Measurements from ENCODE around the gene HDLBP. TPM values are rescaled to one million over a fixed set of nuclear protein-coding genes. Genes with fewer than 3 reads are reported as not detected.
A peak's percentile ranks its signal among the peaks of the same experiment; 100 is the strongest.

HDLBP gene
- total and polyA plus RNA-seq, 10 donors, result 46.1 to 333 (median 244) TPM

- TF ChIP-seq, protein P1, sequence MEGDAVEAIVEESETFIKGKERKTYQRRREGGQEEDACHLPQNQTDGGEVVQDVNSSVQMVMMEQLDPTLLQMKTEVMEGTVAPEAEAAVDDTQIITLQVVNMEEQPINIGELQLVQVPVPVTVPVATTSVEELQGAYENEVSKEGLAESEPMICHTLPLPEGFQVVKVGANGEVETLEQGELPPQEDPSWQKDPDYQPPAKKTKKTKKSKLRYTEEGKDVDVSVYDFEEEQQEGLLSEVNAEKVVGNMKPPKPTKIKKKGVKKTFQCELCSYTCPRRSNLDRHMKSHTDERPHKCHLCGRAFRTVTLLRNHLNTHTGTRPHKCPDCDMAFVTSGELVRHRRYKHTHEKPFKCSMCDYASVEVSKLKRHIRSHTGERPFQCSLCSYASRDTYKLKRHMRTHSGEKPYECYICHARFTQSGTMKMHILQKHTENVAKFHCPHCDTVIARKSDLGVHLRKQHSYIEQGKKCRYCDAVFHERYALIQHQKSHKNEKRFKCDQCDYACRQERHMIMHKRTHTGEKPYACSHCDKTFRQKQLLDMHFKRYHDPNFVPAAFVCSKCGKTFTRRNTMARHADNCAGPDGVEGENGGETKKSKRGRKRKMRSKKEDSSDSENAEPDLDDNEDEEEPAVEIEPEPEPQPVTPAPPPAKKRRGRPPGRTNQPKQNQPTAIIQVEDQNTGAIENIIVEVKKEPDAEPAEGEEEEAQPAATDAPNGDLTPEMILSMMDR (IDR thresholded peaks at IDR 0.05 in 8 of 11, conservative IDR thresholded peaks at IDR 0.05 in 3 of 11), result no peak
- TF ChIP-seq POLR2AphosphoS5 (IDR thresholded peaks at IDR 0.05) (no peak), POLR2A (IDR thresholded peaks at IDR 0.05) (no peak)
- H3K27ac ChIP-seq, result no peak overlapping the region
- peaks cover 3 to 82% (median 70%) of the 10 kb centered on the region in 6 donors for H3K36me3 ChIP-seq
- H3K4me3 ChIP-seq, result no peak overlapping the region
- DNase-seq, result peak; percentile 65
- intact Hi-C loops (cut with DNase I; ENCODE audit: low total_unique reads), result no loop called here
- no peaks in the 10 kb centered on the region for H3K27me3 ChIP-seq (replicated peaks in 1 of 7)
- 90 to 97% (median 94%) methylated on average over 11 to 26 of the region's 26 CpGs for WGBS, 5 donors
- H3K9me3 ChIP-seq, result no peaks in the 10 kb centered on the region
- peaks cover 0 to 41% (median 26%) of the 10 kb centered on the region in 6 donors for H3K4me1 ChIP-seq
Observed at GRCh38 chr2:241228081-241228859, 87.2 kb downstream of the HDLBP start.

- DNase-seq, result no peak
- intact Hi-C loops (cut with DNase I; ENCODE audit: low total_unique reads), result no loop called here
Observed at GRCh38 chr2:241227594-241227993, 87.9 kb downstream of the HDLBP start.

GRCh38 chr2:241226723-241227572 is 88.5 kb downstream of the HDLBP start:
- intact Hi-C loops (cut with DNase I; ENCODE audit: low total_unique reads), result no loop called here
- Histone ChIP-seq H3K9me3 (no peaks in the 10 kb centered on the region), H3K27ac (no peak overlapping the region), H3K4me3 (no peak overlapping the region), H3K36me3 (peaks cover 3 to 69% (median 57%) of the 10 kb centered on the region in 6 donors), H3K27me3 (replicated peaks in 1 of 7) (no peaks in the 10 kb centered on the region), H3K4me1 (peaks cover 0 to 44% (median 24%) of the 10 kb centered on the region in 6 donors)
- TF ChIP-seq POLR2AphosphoS5 (IDR thresholded peaks at IDR 0.05), result peak in 1 of 3 donors; percentile 30
- TF ChIP-seq, protein P1 (IDR thresholded peaks at IDR 0.05 in 8 of 11, conservative IDR thresholded peaks at IDR 0.05 in 3 of 11), result no peak
- 84 to 91% (median 87%) methylated on average over 19 of the region's 19 CpGs for WGBS, 5 donors
- peak; percentile 51 for DNase-seq

More at GRCh38 chr2:241227594-241227993, 87.9 kb downstream of the HDLBP start:
- TF ChIP-seq POLR2A (IDR thresholded peaks at IDR 0.05) (no peak), POLR2AphosphoS5 (IDR thresholded peaks at IDR 0.05) (no peak)
- TF ChIP-seq, protein P1 (IDR thresholded peaks at IDR 0.05 in 8 of 11, conservative IDR thresholded peaks at IDR 0.05 in 3 of 11), result no peak
- 78 to 89% (median 86%) methylated on average over 8 of the region's 8 CpGs for WGBS, 5 donors
- Histone ChIP-seq H3K27ac (no peak overlapping the region), H3K36me3 (peaks cover 3 to 75% (median 63%) of the 10 kb centered on the region in 6 donors), H3K27me3 (replicated peaks in 1 of 7) (no peaks in the 10 kb centered on the region), H3K4me1 (peaks cover 0 to 44% (median 25%) of the 10 kb centered on the region in 6 donors), H3K9me3 (no peaks in the 10 kb centered on the region), H3K4me3 (no peak overlapping the region)

All from spleen (tissue), 11 donors.